Bronchial epithelial cell (primary cell): ENCODE data around the gene WFDC9. TPM values are rescaled to one million over a fixed set of nuclear protein-coding genes. Genes with fewer than 3 reads are reported as not detected.
"Not testable (repeated sequence)": the region's sequence is repeated elsewhere in the genome, so short reads cannot be mapped to it uniquely, and the experiment has no call there.

ENCODE experiments used
- DNase-seq: peaks from one replicate; pipeline ENCODE4 v3.0.0-alpha.2; 2010; ENCODE audit warnings: low read depth
- FAIRE-seq: peaks from 2 replicates; lab custom pipeline; 2011; peaks lifted over from hg19 to GRCh38; lab: Jason Lieb, UNC
- H3K27me3 ChIP-seq: 2 replicates; pipeline ENCODE4 v1.5.1; 2011; ENCODE audit warnings: low read length; ENCODE audit not compliant: control insufficient read depth, insufficient read depth
- H3K36me3 ChIP-seq: 2 replicates; pipeline ENCODE4 v1.5.1; 2011; ENCODE audit warnings: low read length; ENCODE audit not compliant: control insufficient read depth, insufficient read depth
- H3K4me3 ChIP-seq: 2 replicates; pipeline ENCODE4 v1.5.1; 2011; ENCODE audit warnings: mild to moderate bottlenecking, low read depth, low read length, control low read depth
- CTCF ChIP-seq: IDR thresholded peaks from 2 replicates; pipeline ENCODE4 v1.5.1; 2011; ENCODE audit warnings: mild to moderate bottlenecking, moderate library complexity, low read length, control low read depth, inconsistent platforms; ENCODE audit not compliant: insufficient read depth, severe bottlenecking
- total RNA-seq: library from RNA; depleted of rRNA; stranded (reverse); fragments of >200 nt; gene quantifications from 2 replicates; pipeline ENCODE4 v1.2.1, GENCODE V29; 2014

WFDC9 gene
- total RNA-seq, 1 donor from 2014 or later: not detected

DNA sequence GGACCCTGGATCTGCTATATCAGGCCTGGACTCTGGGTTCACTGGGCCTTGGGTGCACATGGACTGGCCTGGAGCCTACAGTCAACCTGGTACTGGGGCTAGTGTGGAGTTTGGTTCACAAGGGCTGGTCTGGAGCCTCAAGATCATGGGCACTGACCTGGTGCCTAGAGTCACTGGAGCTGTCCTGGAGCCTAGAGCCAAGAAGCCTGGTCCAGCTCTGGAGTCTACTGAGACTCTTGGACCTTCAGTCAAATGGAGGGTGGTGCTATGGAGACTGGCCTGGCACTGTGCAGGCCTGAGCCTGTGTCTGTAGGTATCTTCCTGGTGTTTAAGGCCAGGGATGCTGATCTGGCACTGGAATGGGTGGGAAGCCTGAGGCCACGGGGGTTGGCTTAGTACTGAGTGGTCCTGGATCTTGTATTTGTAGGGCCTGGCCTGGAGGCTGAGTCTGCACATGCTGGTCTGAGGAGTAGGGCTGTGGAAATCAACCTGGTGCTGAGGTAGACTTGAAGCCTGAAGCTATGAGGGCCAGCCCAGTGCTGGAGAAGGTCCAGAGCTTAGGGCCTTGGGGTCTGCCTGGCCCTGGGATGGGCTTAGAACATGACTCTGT is 16.5 kb upstream of the WFDC9 start:
- no peaks in the 10 kb centered on the region for H3K27me3 ChIP-seq
- no peak overlapping the region for H3K4me3 ChIP-seq
- TF ChIP-seq CTCF: no peak
- no peaks in the 10 kb centered on the region for H3K36me3 ChIP-seq
- FAIRE-seq (no peak), DNase-seq (no peak)

GRCh38 chr20:45646875-45647274 is 15.8 kb upstream of the WFDC9 start:
- H3K36me3 ChIP-seq: no peaks in the 10 kb centered on the region
- no peaks in the 10 kb centered on the region for H3K27me3 ChIP-seq
- DNase-seq (no peak), FAIRE-seq (no peak)
- H3K4me3 ChIP-seq: no peak overlapping the region
- TF ChIP-seq CTCF: no peak

GRCh38 chr20:45645869-45646268 is 14.8 kb upstream of the WFDC9 start:
- not testable (repeated sequence) for FAIRE-seq, H3K27me3 ChIP-seq, DNase-seq, H3K36me3 ChIP-seq, H3K4me3 ChIP-seq

DNA sequence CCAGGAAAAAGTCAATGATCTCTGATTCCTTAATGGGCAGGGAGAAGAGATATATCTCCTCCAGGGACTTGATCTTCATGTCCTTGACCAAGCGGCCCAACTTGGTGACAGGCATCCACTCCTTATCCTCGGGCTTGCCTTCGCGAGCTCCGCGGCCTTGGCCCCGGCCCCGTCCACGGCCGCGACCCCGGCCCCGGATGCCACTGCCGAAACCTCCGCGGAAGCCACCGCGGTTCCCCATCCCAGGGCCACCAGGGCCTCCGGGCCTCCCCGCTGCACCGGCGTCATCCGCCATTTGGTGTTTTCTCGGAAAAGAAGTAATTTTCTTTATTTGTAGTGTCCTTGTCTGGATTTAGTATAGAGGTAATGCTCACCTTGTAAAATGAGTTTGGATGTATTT is 10.0 kb upstream of the WFDC9 start:
- not testable (repeated sequence) for H3K4me3 ChIP-seq, FAIRE-seq, DNase-seq, H3K27me3 ChIP-seq, H3K36me3 ChIP-seq

DNA sequence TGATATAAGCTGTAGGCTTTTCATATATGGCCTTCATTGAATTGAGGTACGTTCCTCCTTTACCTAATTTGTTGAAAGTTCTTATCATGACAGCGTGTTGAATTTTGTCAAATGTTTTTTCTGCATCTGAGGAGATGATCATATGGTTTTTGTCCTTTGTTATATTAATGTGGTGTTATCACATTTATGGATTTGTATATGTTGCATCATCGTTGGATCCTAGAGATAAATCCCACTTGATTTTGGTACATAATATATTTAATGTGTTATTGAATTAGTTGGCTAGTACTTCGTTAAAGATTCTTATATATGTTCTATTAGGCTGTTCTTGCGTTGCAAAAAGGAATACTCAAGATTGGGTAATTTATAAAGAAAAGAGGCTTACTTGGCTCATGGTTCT is 8.6 kb upstream of the WFDC9 start:
- Histone ChIP-seq H3K27me3 (no peaks in the 10 kb centered on the region), H3K36me3 (no peaks in the 10 kb centered on the region), H3K4me3 (no peak overlapping the region)
- FAIRE-seq (no peak), DNase-seq (no peak)
- TF ChIP-seq CTCF: no peak

GRCh38 chr20:45636513-45636912 is 5.4 kb upstream of the WFDC9 start:
- no peaks in the 10 kb centered on the region for H3K36me3 ChIP-seq
- DNase-seq: no peak
- no peak overlapping the region for H3K4me3 ChIP-seq
- no peak for FAIRE-seq
- no peak for TF ChIP-seq CTCF
- no peaks in the 10 kb centered on the region for H3K27me3 ChIP-seq

DNA sequence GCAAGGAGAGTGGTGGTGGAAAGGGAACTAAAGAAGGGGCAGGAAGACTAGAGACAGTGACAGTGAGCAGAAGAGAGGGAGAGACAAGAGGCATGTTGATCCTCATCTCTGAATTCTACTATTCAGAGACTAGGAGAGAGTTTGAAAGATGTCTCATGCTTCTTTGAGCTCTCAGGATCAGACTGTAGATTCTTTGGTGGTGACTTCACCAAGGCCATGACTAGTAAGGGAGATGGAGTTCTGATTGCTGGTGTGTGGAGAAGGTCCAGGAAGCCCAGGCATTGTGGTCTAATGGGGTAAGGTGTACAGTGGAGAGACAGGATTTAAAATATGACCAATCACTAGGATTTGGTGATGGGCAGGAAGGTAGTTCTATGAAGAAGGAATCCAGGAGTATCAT is 713 bp downstream of the WFDC9 start:
- Histone ChIP-seq H3K27me3 (peaks cover 1% of the 10 kb centered on the region), H3K36me3 (no peaks in the 10 kb centered on the region), H3K4me3 (no peak overlapping the region)
- no peak for TF ChIP-seq CTCF
- FAIRE-seq: no peak
- peak; percentile 8 for DNase-seq
